A204.1 (cell line): ENCODE measurements around the gene CELF2.

Experiments used
- FAIRE-seq: peaks from 2 replicates; lab custom pipeline; 2012; peaks lifted over from hg19 to GRCh38; lab: Jason Lieb, UNC

Gene CELF2

GRCh38 chr10:11004144-11005077 lies 13.3 kb upstream of the CELF2 start:
- FAIRE-seq: no peak

- FAIRE-seq: no peak
These were observed 11.8 kb upstream of the CELF2 start for GRCh38 chr10:11005725-11006427.

- no peak for FAIRE-seq
These were observed 11.2 kb upstream of the CELF2 start for GRCh38 chr10:11006428-11006825.

GRCh38 chr10:11007476-11008020 lies 10.1 kb upstream of the CELF2 start:
- FAIRE-seq: no peak

GRCh38 chr10:11009471-11010308 lies 8.0 kb upstream of the CELF2 start:
- FAIRE-seq: no peak

- FAIRE-seq: no peak
These were observed 7.1 kb upstream of the CELF2 start for GRCh38 chr10:11010582-11010981.

- FAIRE-seq: no peak
These were observed 6.2 kb upstream of the CELF2 start for GRCh38 chr10:11011436-11011835.

GRCh38 chr10:11011984-11012383 lies 5.7 kb upstream of the CELF2 start:
- FAIRE-seq: no peak

- no peak for FAIRE-seq
These were observed 5.0 kb upstream of the CELF2 start for GRCh38 chr10:11012421-11013295.

- FAIRE-seq: no peak
These were observed 3.8 kb upstream of the CELF2 start for GRCh38 chr10:11013836-11014235.

GRCh38 chr10:11014671-11015445 lies 2.8 kb upstream of the CELF2 start:
- no peak for FAIRE-seq

- FAIRE-seq: no peak
These were observed 2.2 kb upstream of the CELF2 start for GRCh38 chr10:11015446-11015934.

GRCh38 chr10:11017000-11017569 lies 587 bp upstream of the CELF2 start:
- no peak for FAIRE-seq

GRCh38 chr10:11018432-11018841 lies 765 bp downstream of the CELF2 start:
- FAIRE-seq: no peak

GRCh38 chr10:11018855-11019631 lies 1.4 kb downstream of the CELF2 start:
- FAIRE-seq: no peak

- no peak for FAIRE-seq
These were observed 2.3 kb downstream of the CELF2 start for GRCh38 chr10:11019724-11020547.

- no peak for FAIRE-seq
These were observed 2.9 kb downstream of the CELF2 start for GRCh38 chr10:11020548-11020942.

- FAIRE-seq: no peak
These were observed 4.5 kb downstream of the CELF2 start for GRCh38 chr10:11022213-11022612.
